Activated B cell treated with CpG ODN at 0.5 μM for 24 hours (primary cell): ENCODE measurements around the gene PCDHGA1. TPM values are rescaled to one million over a fixed set of nuclear protein-coding genes. Genes with fewer than 3 reads are reported as not detected.

Experiments
- ATAC-seq: fragments of 200-7000 bp; cut with Tn5 transposase; one replicate; pipeline ENCODE4 v1.10.0; 2021; ENCODE audit warnings: low read depth, mild to moderate bottlenecking, moderate library complexity
- CTCF ChIA-PET: fragments of 350-600 bp; sonication (Branson Sonifier 250); formaldehyde crosslinking; loops from one replicate; lab custom pipeline; 2021; ENCODE audit warnings: antibody characterized with exemption; lab: Charles Lee
- POLR2A ChIA-PET: fragments of 350-600 bp; sonication (Branson Sonifier 250); formaldehyde crosslinking; loops from one replicate; lab custom pipeline; 2021; ENCODE audit warnings: antibody characterized with exemption; lab: Charles Lee
- DNase-seq: peaks from one replicate; pipeline ENCODE4 v3.0.0; 2022
- H3K27ac Mint-ChIP-seq: one replicate; pipeline ENCODE4 v1.8.0; 2020; ENCODE audit warnings: mixed read lengths
- H3K27me3 Mint-ChIP-seq: one replicate; pipeline ENCODE4 v1.8.0; 2021; ENCODE audit warnings: mixed read lengths
- H3K36me3 Mint-ChIP-seq: one replicate; pipeline ENCODE4 v1.8.0; 2021; ENCODE audit warnings: low read depth, mixed read lengths
- H3K4me1 Mint-ChIP-seq: one replicate; pipeline ENCODE4 v1.8.0; 2021; ENCODE audit warnings: mixed read lengths
- H3K4me3 Mint-ChIP-seq: one replicate; pipeline ENCODE4 v1.8.0; 2020; ENCODE audit warnings: mild to moderate bottlenecking, mixed read lengths
- H3K9me3 Mint-ChIP-seq: one replicate; pipeline ENCODE4 v1.8.0; 2020; ENCODE audit warnings: mixed read lengths
- intact Hi-C: fragments of 100-400 bp; cut with micrococcal nuclease; formaldehyde crosslinking; loops from one replicate; pipeline ENCODE4 v1.15.1; 2024
- total RNA-seq: library from RNA; stranded (reverse); gene quantifications from 2 replicates; pipeline ENCODE4 v1.2.3, GENCODE V29; 2022
- TF ChIP-seq, protein P1 (sequence below): fragments of 200-600 bp; IDR thresholded peaks from one replicate; pipeline ENCODE4 v1.8.0; 2022; ENCODE audit warnings: antibody characterized with exemption, mild to moderate bottlenecking

Gene PCDHGA1
- total RNA-seq, 1 donor from 2014 or later = 0.29 TPM

DNA sequence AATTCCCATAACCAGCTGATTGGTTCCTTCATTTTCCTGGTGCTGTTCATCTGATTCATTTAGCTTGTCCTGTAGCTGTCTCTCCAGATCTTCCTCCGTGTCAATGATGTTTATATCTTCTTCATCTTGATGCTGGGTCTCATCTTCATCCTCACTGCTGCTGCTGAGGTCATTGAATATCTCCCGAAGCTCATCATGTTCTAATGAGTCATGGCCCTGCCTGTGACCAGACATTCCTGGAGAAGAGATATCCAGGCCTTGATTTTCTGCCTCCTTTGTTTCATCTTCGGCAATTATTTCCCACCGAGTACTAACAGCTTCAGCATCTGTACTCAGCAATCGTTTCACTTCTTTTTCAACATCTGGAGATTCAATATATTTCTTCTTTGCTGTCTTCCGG lies 11.1 kb upstream of the PCDHGA1 start:
- Mint-ChIP-seq H3K27ac (no peak overlapping the region), H3K36me3 (peaks cover 65% of the 10 kb centered on the region), H3K9me3 (peaks cover 31% of the 10 kb centered on the region), H3K4me1 (peaks cover 33% of the 10 kb centered on the region), H3K27me3 (no peaks in the 10 kb centered on the region), H3K4me3 (peak overlapping the region; percentile 66)
- ATAC-seq (no peak), DNase-seq (no peak)
- ChIA-PET POLR2A (interaction anchor here (1.4 kb wide), 1 partner anchor 251 kb away, joined by 3 read pairs; no protein-coding TSS in a partner anchor), CTCF (interaction anchor here (0.8 kb wide), 1 partner anchor 245 kb away, joined by 4 read pairs; no protein-coding TSS in a partner anchor)
- TF ChIP-seq, protein P1, sequence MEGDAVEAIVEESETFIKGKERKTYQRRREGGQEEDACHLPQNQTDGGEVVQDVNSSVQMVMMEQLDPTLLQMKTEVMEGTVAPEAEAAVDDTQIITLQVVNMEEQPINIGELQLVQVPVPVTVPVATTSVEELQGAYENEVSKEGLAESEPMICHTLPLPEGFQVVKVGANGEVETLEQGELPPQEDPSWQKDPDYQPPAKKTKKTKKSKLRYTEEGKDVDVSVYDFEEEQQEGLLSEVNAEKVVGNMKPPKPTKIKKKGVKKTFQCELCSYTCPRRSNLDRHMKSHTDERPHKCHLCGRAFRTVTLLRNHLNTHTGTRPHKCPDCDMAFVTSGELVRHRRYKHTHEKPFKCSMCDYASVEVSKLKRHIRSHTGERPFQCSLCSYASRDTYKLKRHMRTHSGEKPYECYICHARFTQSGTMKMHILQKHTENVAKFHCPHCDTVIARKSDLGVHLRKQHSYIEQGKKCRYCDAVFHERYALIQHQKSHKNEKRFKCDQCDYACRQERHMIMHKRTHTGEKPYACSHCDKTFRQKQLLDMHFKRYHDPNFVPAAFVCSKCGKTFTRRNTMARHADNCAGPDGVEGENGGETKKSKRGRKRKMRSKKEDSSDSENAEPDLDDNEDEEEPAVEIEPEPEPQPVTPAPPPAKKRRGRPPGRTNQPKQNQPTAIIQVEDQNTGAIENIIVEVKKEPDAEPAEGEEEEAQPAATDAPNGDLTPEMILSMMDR = no peak
- intact Hi-C loops = no loop called here

- ChIA-PET POLR2A (interaction anchor here (1.0 to 2.0 kb wide), 16 partner anchors 15 to 620 kb away, joined by 3 to 24 read pairs (median 5); partner anchors contain the start of genes DELE1, DIAPH1, FCHSD1 and HDAC3), CTCF (interaction anchor here (0.8 to 2.0 kb wide), 15 partner anchors 8 to 650 kb away, joined by 3 to 17 read pairs (median 5); partner anchors contain the start of genes PCDHGA1, PCDHGA10, PCDHGA12 and PCDHGB3)
- no peaks in the 10 kb centered on the region for H3K27me3 Mint-ChIP-seq
- TF ChIP-seq, protein P1 = no peak
- peaks cover 60% of the 10 kb centered on the region for H3K36me3 Mint-ChIP-seq
- H3K27ac Mint-ChIP-seq = no peak overlapping the region
- peaks cover 33% of the 10 kb centered on the region for H3K4me1 Mint-ChIP-seq
- peak overlapping the region; percentile 99 for H3K4me3 Mint-ChIP-seq
- no peak for ATAC-seq
- H3K9me3 Mint-ChIP-seq = peaks cover 28% of the 10 kb centered on the region
- intact Hi-C loops = loop anchor here (1.0 to 10.0 kb wide), 9 partner anchors 59 to 1035 kb away; partner anchors contain the start of genes DIAPH1, GNPDA1, HDAC3 and IK
- no peak for DNase-seq
Observed at GRCh38 chr5:141319699-141320098, 10.6 kb upstream of the PCDHGA1 start.

- TF ChIP-seq, protein P1 = peak; percentile 49
- Mint-ChIP-seq H3K27me3 (no peaks in the 10 kb centered on the region), H3K9me3 (peaks cover 20% of the 10 kb centered on the region), H3K4me3 (peak within 1 kb of the TSS; percentile 99), H3K36me3 (peaks cover 52% of the 10 kb centered on the region), H3K27ac (peak within 1 kb of the TSS; percentile 99), H3K4me1 (peaks cover 29% of the 10 kb centered on the region)
- CTCF ChIA-PET = interaction anchor here (0.6 to 2.0 kb wide), 17 partner anchors 9 to 649 kb away, joined by 3 to 17 read pairs (median 4); partner anchors contain the start of genes PCDHGA1, PCDHGA10, PCDHGA12 and PCDHGB3
- intact Hi-C loops = loop anchor here (1.0 to 10.0 kb wide), 9 partner anchors 60 to 1034 kb away; partner anchors contain the start of genes DIAPH1, GNPDA1, HDAC3 and IK
- POLR2A ChIA-PET = interaction anchor here (0.6 to 2.0 kb wide), 22 partner anchors 10 to 773 kb away, joined by 3 to 24 read pairs (median 4); partner anchors contain the start of genes DELE1, DIAPH1, EIF4EBP3 and FCHSD1
- ATAC-seq = peak; percentile 91
- DNase-seq = peak; percentile 92
Observed at GRCh38 chr5:141320225-141321169, 9.8 kb upstream of the PCDHGA1 start, which contains the start of gene TAF7. TSS of gene TAF7 (minus strand) at chr5:141320784. CDS start at chr5:141320044, 740 bp downstream.

DNA sequence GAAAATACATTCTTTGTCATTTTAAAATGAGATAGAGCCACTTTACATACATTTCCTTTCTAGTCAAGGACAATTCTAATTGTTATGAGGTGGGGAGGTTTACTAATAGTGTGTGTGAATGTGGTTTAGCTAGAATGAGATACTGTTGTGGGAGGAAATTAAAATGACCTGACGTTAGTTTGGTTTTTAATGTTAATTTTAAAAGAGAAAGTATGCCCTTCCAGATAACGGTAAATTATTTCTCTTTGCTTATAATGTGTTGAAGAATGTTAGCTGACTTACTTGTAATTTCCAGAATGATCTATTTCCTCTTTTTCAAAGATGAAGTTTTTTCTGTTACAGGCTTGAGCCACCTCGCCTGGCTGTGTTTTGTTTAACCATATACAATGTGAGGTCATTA lies 8.1 kb upstream of the PCDHGA1 start:
- peaks cover 40% of the 10 kb centered on the region for H3K36me3 Mint-ChIP-seq
- DNase-seq (no peak), ATAC-seq (no peak)
- ChIA-PET CTCF (interaction anchor here (1.9 kb wide), 1 partner anchor 241 kb away, joined by 7 read pairs; no protein-coding TSS in a partner anchor), POLR2A (no interaction called here)
- peaks cover 36% of the 10 kb centered on the region for H3K4me1 Mint-ChIP-seq
- TF ChIP-seq, protein P1 = no peak
- H3K27ac Mint-ChIP-seq = no peak overlapping the region
- intact Hi-C loops = loop anchor here (5.0 to 10.0 kb wide), 3 partner anchors 90 to 1033 kb away; partner anchors contain the start of genes GNPDA1 and PCDHGA10
- H3K27me3 Mint-ChIP-seq = peaks cover 10% of the 10 kb centered on the region
- H3K9me3 Mint-ChIP-seq = peaks cover 24% of the 10 kb centered on the region
- H3K4me3 Mint-ChIP-seq = no peak overlapping the region
